Glutamatergic neuron (in vitro differentiated cells): ENCODE data around the gene VPS37B. TPM values are rescaled to one million over a fixed set of nuclear protein-coding genes. Genes with fewer than 3 reads are reported as not detected.

Experiments used
- DNase-seq: peaks from one replicate; pipeline ENCODE4 v3.0.0; 2022
- H3K27ac Mint-ChIP-seq: one replicate; pipeline ENCODE4 v1.8.0; 2020; ENCODE audit warnings: mild to moderate bottlenecking, mixed read lengths, inconsistent platforms; ENCODE audit not compliant: unreplicated experiment
- H3K27me3 Mint-ChIP-seq: one replicate; pipeline ENCODE4 v1.8.0; 2020; ENCODE audit warnings: mild to moderate bottlenecking, moderate library complexity, mixed read lengths, inconsistent platforms; ENCODE audit not compliant: unreplicated experiment
- H3K36me3 Mint-ChIP-seq: one replicate; pipeline ENCODE4 v1.8.0; 2020; ENCODE audit warnings: mild to moderate bottlenecking, mixed read lengths, inconsistent platforms; ENCODE audit not compliant: unreplicated experiment
- H3K4me1 Mint-ChIP-seq: one replicate; pipeline ENCODE4 v1.8.0; 2020; ENCODE audit warnings: mild to moderate bottlenecking, low read depth, mixed read lengths, inconsistent platforms; ENCODE audit not compliant: unreplicated experiment
- H3K4me3 Mint-ChIP-seq: one replicate; pipeline ENCODE4 v1.8.0; 2020; ENCODE audit warnings: mild to moderate bottlenecking, mixed read lengths, inconsistent platforms; ENCODE audit not compliant: unreplicated experiment
- H3K9me3 Mint-ChIP-seq: one replicate; pipeline ENCODE4 v1.8.0; 2020; ENCODE audit warnings: mild to moderate bottlenecking, moderate library complexity, mixed read lengths, inconsistent platforms; ENCODE audit not compliant: unreplicated experiment
- CTCF ChIP-seq: fragments of 200-600 bp; sonication (generic); IDR thresholded peaks from one replicate; pipeline ENCODE4 v1.5.0; 2021; ENCODE audit not compliant: partially characterized antibody, unreplicated experiment
- total RNA-seq: library from RNA; stranded (reverse); fragmentation: NEBNext Ultra II Directional; extraction: Animal tissue kit (Norgen Biotek cat#: 25700); gene quantifications from one replicate; pipeline ENCODE4 v1.2.1, GENCODE V29; 2021; ENCODE audit not compliant: unreplicated experiment

The VPS37B gene
- total RNA-seq, 1 donor from 2014 or later: 19.7 TPM

DNA sequence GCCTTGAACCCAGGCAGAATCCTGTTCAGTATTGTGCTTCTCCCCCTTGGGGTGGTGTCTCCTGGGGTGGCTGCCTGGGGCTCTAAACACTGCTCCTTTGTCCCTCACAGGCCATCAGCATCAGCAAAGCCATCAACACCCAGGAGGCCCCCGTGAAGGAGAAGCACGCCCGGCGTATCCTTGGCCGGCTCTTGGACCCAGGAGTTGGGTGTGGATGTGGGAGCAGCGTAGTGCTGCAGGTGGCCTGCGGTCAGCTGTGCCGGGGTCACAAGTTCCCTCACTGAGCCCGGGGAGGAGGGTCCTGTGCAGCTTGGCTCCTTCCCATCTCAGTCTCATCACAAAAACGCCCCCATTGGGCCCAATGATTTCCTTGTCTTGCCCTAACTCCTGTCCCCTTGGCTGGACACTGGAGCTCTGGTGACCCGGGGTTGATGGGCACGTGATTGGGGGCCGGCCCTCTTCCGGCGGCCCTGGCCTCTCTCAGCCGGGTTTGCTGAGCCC, 48.0 kb downstream of the VPS37B start:
- Mint-ChIP-seq H3K36me3 (no peaks in the 10 kb centered on the region), H3K4me3 (no peak overlapping the region), H3K27me3 (peaks cover 6% of the 10 kb centered on the region), H3K4me1 (peaks cover 2% of the 10 kb centered on the region), H3K27ac (no peak overlapping the region), H3K9me3 (peaks cover 3% of the 10 kb centered on the region)
- DNase-seq: no peak
- no peak for TF ChIP-seq CTCF

DNA sequence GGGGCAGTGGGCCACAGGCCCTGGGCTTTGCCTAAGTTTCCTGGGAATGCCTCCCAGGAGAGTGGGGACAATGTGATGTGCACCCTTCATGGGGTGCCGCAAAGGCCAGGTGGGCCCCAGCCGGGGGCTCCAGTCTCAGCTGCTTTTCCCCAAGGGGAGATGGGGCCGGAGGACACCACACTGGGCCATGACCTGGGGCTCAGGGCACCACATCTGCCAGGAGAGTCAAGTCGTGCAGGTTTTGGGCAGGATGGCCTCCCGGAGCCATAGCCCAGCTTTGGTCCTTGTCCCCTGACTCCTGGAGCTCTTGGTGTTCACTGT, 48.4 kb downstream of the VPS37B start:
- peaks cover 6% of the 10 kb centered on the region for H3K27me3 Mint-ChIP-seq
- no peak for DNase-seq
- TF ChIP-seq CTCF: no peak
- peaks cover 3% of the 10 kb centered on the region for H3K9me3 Mint-ChIP-seq
- H3K36me3 Mint-ChIP-seq: no peaks in the 10 kb centered on the region
- H3K27ac Mint-ChIP-seq: no peak overlapping the region
- H3K4me1 Mint-ChIP-seq: peaks cover 1% of the 10 kb centered on the region
- no peak overlapping the region for H3K4me3 Mint-ChIP-seq

DNA sequence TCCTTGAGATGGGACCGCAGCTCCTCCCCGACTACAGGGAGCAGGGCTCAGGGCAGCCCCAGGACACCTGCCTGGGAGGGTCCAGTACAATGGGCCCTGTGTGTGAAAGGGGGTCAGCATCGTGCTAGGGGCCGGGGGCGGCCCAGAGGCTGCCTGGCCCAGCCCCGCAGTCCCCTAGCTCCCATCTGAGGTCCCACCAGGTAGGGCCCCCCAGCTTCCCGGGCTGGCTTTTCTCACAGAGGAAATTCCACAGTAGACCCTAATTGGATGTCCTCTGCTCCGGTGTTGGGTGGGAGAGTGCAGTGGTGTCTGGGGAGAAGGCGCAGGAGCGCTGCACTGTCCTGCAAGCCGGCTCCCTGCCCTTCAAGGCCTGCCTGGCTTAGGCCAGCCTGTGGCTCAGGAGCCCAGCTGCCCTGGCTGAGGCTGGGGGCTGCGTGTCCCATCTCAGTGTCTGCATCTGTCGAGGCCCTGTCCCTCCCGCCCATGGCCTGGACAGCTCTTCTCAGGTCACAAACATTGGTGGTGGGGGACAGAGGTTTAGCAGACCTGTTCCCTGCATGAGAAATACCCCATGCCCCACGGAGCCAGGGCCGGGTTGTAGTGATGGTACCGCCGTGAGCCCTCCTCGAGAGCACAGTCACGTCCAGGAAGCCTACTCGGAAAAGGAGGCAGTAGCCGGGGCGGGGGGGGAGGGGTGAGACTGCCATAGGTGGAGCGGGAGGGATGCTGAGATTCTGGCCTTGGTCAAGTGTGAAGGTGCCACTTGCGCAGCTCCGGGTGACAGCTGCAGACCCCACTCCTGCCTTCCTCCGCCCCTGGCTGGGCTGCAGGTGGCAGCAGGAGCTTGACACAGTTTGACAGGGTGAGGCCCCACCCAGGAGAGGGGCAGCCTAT, 49.1 kb downstream of the VPS37B start:
- H3K9me3 Mint-ChIP-seq: peaks cover 3% of the 10 kb centered on the region
- no peak for DNase-seq
- H3K27ac Mint-ChIP-seq: no peak overlapping the region
- peaks cover 5% of the 10 kb centered on the region for H3K4me1 Mint-ChIP-seq
- H3K36me3 Mint-ChIP-seq: no peaks in the 10 kb centered on the region
- TF ChIP-seq CTCF: no peak
- no peak overlapping the region for H3K4me3 Mint-ChIP-seq
- peaks cover 6% of the 10 kb centered on the region for H3K27me3 Mint-ChIP-seq

GRCh38 chr12:122845865-122846621, 49.9 kb downstream of the VPS37B start:
- no peak overlapping the region for H3K4me3 Mint-ChIP-seq
- peaks cover 6% of the 10 kb centered on the region for H3K27me3 Mint-ChIP-seq
- peaks cover 6% of the 10 kb centered on the region for H3K4me1 Mint-ChIP-seq
- H3K36me3 Mint-ChIP-seq: no peaks in the 10 kb centered on the region
- H3K9me3 Mint-ChIP-seq: peaks cover 3% of the 10 kb centered on the region
- DNase-seq: no peak
- no peak overlapping the region for H3K27ac Mint-ChIP-seq
- no peak for TF ChIP-seq CTCF
